ENCODE results near the gene UFC1. TPM values are rescaled to one million over a fixed set of nuclear protein-coding genes. Genes with fewer than 3 reads are reported as not detected.

Gene UFC1
- total RNA-seq, 1 donor = 69.1 TPM

DNA sequence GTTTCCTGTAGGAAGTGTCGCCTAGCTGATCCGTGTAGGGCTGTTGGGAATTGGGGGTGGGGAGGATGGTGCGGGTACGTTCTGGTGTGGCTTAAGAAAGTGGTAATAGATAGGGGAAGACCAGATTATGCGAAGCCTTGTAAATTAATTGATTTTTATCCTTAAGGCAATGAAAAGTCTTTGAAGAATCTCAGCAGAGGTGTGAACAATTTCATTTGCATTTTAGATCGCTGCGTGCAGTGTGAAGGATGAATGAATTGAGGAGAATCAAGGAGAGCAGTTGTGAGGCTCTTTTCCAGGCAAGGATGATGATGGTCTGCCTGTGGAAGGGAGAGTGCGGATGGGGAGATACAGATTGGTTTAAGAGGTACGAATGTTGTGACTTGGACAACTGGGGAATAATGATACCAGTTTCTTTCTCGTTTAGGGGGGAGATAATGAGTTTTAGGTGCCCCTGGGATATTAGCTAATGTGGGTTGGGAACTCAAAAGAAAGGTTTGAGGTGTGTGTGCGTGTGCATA lies 20.5 kb upstream of the UFC1 start:
- DNase-seq (ENCODE audit: low read depth) = no peak
- H3K4me3 ChIP-seq (ENCODE audit: low read depth, low read length) = peak overlapping the region; percentile 88
- TF ChIP-seq, protein P1, sequence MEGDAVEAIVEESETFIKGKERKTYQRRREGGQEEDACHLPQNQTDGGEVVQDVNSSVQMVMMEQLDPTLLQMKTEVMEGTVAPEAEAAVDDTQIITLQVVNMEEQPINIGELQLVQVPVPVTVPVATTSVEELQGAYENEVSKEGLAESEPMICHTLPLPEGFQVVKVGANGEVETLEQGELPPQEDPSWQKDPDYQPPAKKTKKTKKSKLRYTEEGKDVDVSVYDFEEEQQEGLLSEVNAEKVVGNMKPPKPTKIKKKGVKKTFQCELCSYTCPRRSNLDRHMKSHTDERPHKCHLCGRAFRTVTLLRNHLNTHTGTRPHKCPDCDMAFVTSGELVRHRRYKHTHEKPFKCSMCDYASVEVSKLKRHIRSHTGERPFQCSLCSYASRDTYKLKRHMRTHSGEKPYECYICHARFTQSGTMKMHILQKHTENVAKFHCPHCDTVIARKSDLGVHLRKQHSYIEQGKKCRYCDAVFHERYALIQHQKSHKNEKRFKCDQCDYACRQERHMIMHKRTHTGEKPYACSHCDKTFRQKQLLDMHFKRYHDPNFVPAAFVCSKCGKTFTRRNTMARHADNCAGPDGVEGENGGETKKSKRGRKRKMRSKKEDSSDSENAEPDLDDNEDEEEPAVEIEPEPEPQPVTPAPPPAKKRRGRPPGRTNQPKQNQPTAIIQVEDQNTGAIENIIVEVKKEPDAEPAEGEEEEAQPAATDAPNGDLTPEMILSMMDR (IDR thresholded peaks at IDR 0.05; ENCODE audit: insufficient read depth, low read depth, low read length) = no peak

DNA sequence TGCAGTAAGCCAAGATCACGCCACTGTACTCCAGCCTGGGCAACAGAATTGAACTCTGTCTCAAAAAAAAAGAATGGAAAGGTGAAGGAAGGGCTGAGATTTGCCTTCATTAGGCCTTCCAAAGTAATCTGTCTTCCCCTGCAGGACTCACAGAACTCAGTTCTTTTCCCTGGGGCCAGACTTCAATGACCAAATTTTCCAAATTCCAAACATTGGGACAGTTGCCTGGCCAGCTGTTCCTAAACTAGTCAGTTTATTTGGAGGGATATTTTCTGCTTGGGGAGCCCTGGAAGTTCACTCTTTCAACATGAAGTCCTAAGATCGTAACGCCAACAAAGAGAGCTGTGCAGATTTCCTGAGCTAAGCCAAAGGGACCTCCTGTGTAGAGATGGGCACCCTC lies 15.9 kb upstream of the UFC1 start:
- DNase-seq (ENCODE audit: low read depth) = peak; percentile 6

DNA sequence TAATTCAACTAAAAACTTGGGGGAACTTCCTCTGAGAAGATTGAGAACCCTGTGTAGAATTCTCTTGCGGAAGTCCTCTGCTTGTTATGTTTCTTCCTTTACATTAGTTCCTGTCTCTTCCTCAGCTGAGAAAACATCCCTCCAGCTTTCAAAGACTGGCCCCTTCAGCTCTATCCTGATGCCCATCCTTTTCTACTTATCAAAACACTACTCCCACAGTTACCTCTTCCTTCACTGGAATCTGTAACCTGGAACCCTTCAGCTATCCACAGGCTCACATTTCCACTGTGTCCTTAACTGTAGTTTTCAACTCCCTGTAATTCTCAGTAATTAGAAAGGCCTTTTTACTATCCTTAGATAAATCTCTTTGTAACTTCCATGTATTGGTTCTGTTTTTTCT lies 15.3 kb upstream of the UFC1 start:
- no peak for DNase-seq (ENCODE audit: low read depth)
- TF ChIP-seq, protein P1 (IDR thresholded peaks at IDR 0.05; ENCODE audit: insufficient read depth, low read depth, low read length) = no peak
- H3K4me3 ChIP-seq (ENCODE audit: low read depth, low read length) = no peak overlapping the region

More for the DNA sequence above, 15.9 kb upstream of the UFC1 start:
- TF ChIP-seq, protein P1 (IDR thresholded peaks at IDR 0.05; ENCODE audit: insufficient read depth, low read depth, low read length) = no peak
- H3K4me3 ChIP-seq (ENCODE audit: low read depth, low read length) = no peak overlapping the region

DNA sequence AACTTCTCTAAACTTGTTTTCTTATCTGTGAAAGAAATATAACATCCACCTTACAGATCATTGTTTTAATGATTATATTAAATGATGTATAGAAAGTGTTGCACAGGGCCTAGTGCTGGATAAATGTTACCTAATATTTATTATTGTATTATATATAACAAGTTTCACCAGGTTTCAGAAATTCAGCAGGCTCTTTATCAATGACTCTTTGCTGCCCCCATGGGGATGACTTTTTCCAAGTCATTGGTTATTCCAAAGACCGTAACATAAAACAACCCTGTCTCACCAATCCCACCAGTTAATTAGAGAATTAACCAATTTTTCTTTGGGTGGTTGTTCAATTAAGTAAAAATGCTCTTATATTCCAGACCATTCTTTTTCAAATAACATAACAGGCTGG lies 14.0 kb upstream of the UFC1 start:
- peak; percentile 71 for DNase-seq (ENCODE audit: low read depth)

DNA sequence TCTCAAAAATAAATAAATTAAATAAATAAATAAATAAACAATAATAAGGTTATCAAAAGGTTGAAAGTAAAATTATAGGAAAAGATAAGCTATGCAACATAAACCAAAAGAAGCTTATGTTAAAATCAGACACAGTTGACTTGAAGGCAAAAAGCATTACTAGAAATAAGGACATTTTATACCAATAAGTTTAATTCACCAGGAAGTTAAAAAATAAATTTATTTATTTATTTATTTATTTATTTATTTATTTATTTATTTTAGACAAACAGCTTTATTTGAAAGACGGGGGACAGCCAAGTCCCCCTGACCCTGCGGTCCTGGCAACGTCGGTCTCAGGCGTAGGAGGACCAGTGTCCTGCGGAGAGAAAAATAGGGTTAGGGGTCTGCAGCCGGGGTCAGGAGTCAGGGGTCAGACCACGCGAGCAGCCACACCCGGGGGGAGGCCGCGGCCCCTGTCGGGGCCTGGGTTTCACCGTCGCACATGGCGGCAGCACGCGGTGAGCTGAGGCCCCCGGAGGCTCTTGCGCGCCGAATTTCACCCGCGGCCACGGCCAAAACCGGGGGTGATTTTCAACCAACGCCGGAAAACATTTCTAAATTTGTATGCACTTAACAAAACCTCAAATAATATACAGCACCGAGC lies 12.9 kb upstream of the UFC1 start:
- no peak for DNase-seq (ENCODE audit: low read depth)
- TF ChIP-seq, protein P1 (IDR thresholded peaks at IDR 0.05; ENCODE audit: insufficient read depth, low read depth, low read length) = no peak
- no peak overlapping the region for H3K4me3 ChIP-seq (ENCODE audit: low read depth, low read length)

More for the DNA sequence above, 14.0 kb upstream of the UFC1 start:
- H3K4me3 ChIP-seq (ENCODE audit: low read depth, low read length) = no peak overlapping the region
- TF ChIP-seq, protein P1 (IDR thresholded peaks at IDR 0.05; ENCODE audit: insufficient read depth, low read depth, low read length) = peak; percentile 62

DNA sequence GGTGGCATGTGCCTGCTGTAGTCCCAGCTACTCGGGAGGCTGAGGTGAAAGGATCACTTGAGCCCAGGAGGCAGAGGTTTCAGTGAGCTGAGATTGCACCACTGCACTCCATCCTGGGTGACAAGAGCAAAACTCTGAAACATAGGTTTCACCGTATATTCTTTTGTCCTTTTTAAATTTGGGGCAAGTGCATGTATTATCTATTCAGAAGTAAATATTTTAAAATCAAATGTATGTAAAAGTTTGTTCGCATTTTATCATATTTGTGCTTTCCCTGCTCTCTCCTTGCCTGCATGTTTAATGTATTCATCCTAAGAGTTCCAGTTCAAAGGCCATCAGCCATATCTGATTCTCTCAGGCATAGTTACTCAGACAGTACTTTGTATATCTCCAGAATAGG lies 7.9 kb upstream of the UFC1 start:
- DNase-seq (ENCODE audit: low read depth) = no peak
- TF ChIP-seq, protein P1 (IDR thresholded peaks at IDR 0.05; ENCODE audit: insufficient read depth, low read depth, low read length) = no peak

DNA sequence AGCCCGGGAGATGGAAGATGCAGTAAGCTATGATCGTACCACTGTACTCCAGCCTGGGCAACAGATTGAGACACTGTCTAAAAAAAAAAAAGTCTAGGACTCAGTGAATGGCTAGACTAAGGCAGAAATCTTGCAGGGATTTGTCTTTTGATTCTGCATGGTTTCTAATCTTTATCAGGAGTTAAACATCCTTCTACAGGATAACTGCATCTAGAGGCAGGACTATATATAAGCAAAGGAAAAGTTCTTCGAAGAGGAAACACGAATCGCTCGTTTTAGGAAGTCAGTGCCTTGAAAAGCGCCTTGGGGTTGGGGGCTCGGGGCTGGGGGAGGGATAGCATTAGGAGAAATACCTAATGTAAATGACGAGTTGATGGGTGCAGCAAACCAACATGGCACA lies 602 bp upstream of the UFC1 start:
- TF ChIP-seq, protein P1 (IDR thresholded peaks at IDR 0.05; ENCODE audit: insufficient read depth, low read depth, low read length) = no peak
- no peak for DNase-seq (ENCODE audit: low read depth)

More for the DNA sequence above, 7.9 kb upstream of the UFC1 start:
- H3K4me3 ChIP-seq (ENCODE audit: low read depth, low read length) = no peak overlapping the region

More for the DNA sequence above, 602 bp upstream of the UFC1 start:
- peak overlapping the region; percentile 98 for H3K4me3 ChIP-seq (ENCODE audit: low read depth, low read length)

Measured in fibroblast of villous mesenchyme (primary cell).